K562 (cell line): Measurements from ENCODE around the gene PCDHGA5.

ENCODE experiments used
- ATF7 ChIP-seq: fragments of 450-650 bp; IDR thresholded peaks from 2 replicates; pipeline ENCODE4 v1.7.1; 2014; ENCODE audit warnings: mild to moderate bottlenecking, moderate library complexity
- EP300 ChIP-seq: IDR thresholded peaks from 2 replicates; pipeline ENCODE4 v1.6.1; 2012; ENCODE audit warnings: low read length, improper control_type of control experiment
- MTA1 ChIP-seq: fragments of 450-650 bp; IDR thresholded peaks from 2 replicates; pipeline ENCODE4 v1.6.1; 2017; ENCODE audit warnings: borderline replicate concordance
- MYC ChIP-seq, 2 experiments: fragments of 250-450 bp in 1 of 2; sonication (Bioruptor Pico) in 1 of 2; IDR thresholded peaks; 2 replicates each; pipeline versions ENCODE4 v1.5.1 to v1.6.1; 2012 to 2021; ENCODE audit warnings: low read depth in 2 of 2, borderline replicate concordance in 1 of 2, improper control_type of control experiment in 1 of 2, low read length in 1 of 2, mild to moderate bottlenecking in 1 of 2, moderate library complexity in 1 of 2
- POLR2H ChIP-seq: IDR thresholded peaks from 2 replicates; pipeline ENCODE4 v1.6.1; 2016; ENCODE audit warnings: missing genetic modification characterization, low read depth, mild to moderate bottlenecking, control low read depth, missing compliant biosample characterization, moderate library complexity
- SIN3A ChIP-seq, 2 experiments: fragments of 150-350 bp in 1 of 2; IDR thresholded peaks; 2 replicates each; pipeline ENCODE4 v1.6.1; 2011 to 2016; ENCODE audit warnings: borderline replicate concordance in 2 of 2, low read depth in 2 of 2, low read length in 2 of 2, mild to moderate bottlenecking in 2 of 2, moderate library complexity in 2 of 2; ENCODE audit not compliant: control insufficient read depth in 1 of 2
- SPI1 ChIP-seq: IDR thresholded peaks from 2 replicates; pipeline ENCODE4 v1.6.1; 2011; ENCODE audit warnings: low read depth, low read length, control low read depth, borderline replicate concordance

GRCh38 chr5:141320225-141321169 is 43.5 kb upstream of the PCDHGA5 start, which contains the start of gene TAF7:
- TF ChIP-seq POLR2H (peak; percentile 95), MYC (IDR thresholded peaks at IDR 0.05; ENCODE audit: low read depth, low read length) (peak; percentile 12; the same call in 1 of the 2 replicates), MYC (CRISPR knock-in tag; IDR thresholded peaks at IDR 0.05; ENCODE audit: borderline replicate concordance, low read depth) (no peak), ATF7 (peak; percentile 72), MTA1 (no peak), SPI1 (peak; percentile 99), SIN3A (IDR thresholded peaks at IDR 0.05; ENCODE audit: borderline replicate concordance in 2 of 2, control insufficient read depth in 1 of 2, low read depth in 2 of 2, low read length in 2 of 2) (peak in 1 of 2 experiments; percentile 16; a peak in 1 of 4 replicates), EP300 (no peak)
